MCF 10A (cell line): ENCODE data around the gene DPP8. TPM values are rescaled to one million over a fixed set of nuclear protein-coding genes. Genes with fewer than 3 reads are reported as not detected.

ENCODE experiments used
- BruUV-seq: library from RNA; stranded (reverse); fragments of 400-500 nt; replicated peaks from 2 replicates; lab custom pipeline; 2021; lab: Mats Ljungman, UMichigan
- CTCF ChIA-PET: fragments of 300-600 bp; sonication (Branson Sonifier 250); formaldehyde crosslinking; extraction: SDS; loops from one replicate; lab custom pipeline; 2021; ENCODE audit warnings: antibody characterized with exemption, inconsistent platforms; lab: Yijun Ruan, JAX
- POLR2A ChIA-PET: fragments of 300-600, 350-650 bp; sonication (Branson Sonifier 250); formaldehyde crosslinking; extraction: SDS; loops from one replicate; lab custom pipeline; 2020; ENCODE audit warnings: antibody characterized with exemption, inconsistent platforms; lab: Yijun Ruan, JAX
- DNase-seq: peaks from one replicate; pipeline ENCODE4 v3.0.0-alpha.2; 2018; ENCODE audit not compliant: unreplicated experiment
- H3K27ac Mint-ChIP-seq: one replicate; pipeline ENCODE4 v1.8.0; 2022; ENCODE audit warnings: mild to moderate bottlenecking, low read depth, mixed read lengths; ENCODE audit not compliant: unreplicated experiment
- H3K27me3 Mint-ChIP-seq: one replicate; pipeline ENCODE4 v1.8.0; 2022; ENCODE audit warnings: mixed read lengths; ENCODE audit not compliant: insufficient read depth, unreplicated experiment
- H3K36me3 Mint-ChIP-seq: one replicate; pipeline ENCODE4 v1.8.0; 2022; ENCODE audit warnings: mild to moderate bottlenecking, moderate library complexity, mixed read lengths; ENCODE audit not compliant: insufficient read depth, unreplicated experiment
- H3K4me1 Mint-ChIP-seq: one replicate; pipeline ENCODE4 v1.8.0; 2022; ENCODE audit warnings: mixed read lengths; ENCODE audit not compliant: insufficient read depth, unreplicated experiment
- H3K4me3 Mint-ChIP-seq: one replicate; pipeline ENCODE4 v1.8.0; 2022; ENCODE audit warnings: mild to moderate bottlenecking, moderate library complexity, mixed read lengths; ENCODE audit not compliant: unreplicated experiment
- H3K9me3 Mint-ChIP-seq: one replicate; pipeline ENCODE4 v1.8.0; 2022; ENCODE audit warnings: mixed read lengths; ENCODE audit not compliant: unreplicated experiment
- intact Hi-C: fragments of 100-400 bp; cut with micrococcal nuclease; formaldehyde crosslinking; loops from 2 replicates; pipeline ENCODE4 v1.14.1; 2022
- total RNA-seq: library from RNA; stranded (reverse); gene quantifications from 2 replicates; pipeline ENCODE4 v1.2.3, GENCODE V29; 2022
- TF ChIP-seq, protein P1 (sequence below): fragments of 200-600 bp; IDR thresholded peaks from one replicate; pipeline ENCODE4 v1.8.0; 2022; ENCODE audit warnings: antibody characterized with exemption, mild to moderate bottlenecking; ENCODE audit not compliant: unreplicated experiment

Gene DPP8
- total RNA-seq, 1 experiment from 2014 or later: 24.5 TPM

DNA sequence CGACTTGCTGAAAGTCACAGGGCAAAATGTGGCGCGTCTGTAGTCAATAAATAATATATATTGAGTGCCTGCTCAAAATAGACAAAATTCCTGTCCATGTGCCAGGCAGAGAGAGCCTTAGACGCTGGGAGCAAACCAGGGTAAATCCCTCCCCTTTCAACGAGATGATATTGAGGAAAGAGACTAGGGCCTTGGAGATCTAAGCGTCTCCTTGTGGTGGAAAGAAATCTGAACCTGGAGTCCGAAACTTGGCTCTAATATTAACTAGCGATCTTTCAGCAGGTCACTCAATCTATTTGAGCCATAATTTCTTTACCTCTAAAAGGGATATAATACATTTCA lies 348 bp upstream of the DPP8 start:
- no peak for DNase-seq
- H3K4me1 Mint-ChIP-seq: peaks cover 14% of the 10 kb centered on the region
- BruUV-seq: no TSS peak
- H3K27me3 Mint-ChIP-seq: no peaks in the 10 kb centered on the region
- POLR2A ChIA-PET: no interaction called here
- CTCF ChIA-PET: interaction anchor here (0.7 to 0.9 kb wide), 3 partner anchors 13 to 436 kb away, joined by 3 read pairs; no protein-coding TSS in a partner anchor
- TF ChIP-seq, protein P1, sequence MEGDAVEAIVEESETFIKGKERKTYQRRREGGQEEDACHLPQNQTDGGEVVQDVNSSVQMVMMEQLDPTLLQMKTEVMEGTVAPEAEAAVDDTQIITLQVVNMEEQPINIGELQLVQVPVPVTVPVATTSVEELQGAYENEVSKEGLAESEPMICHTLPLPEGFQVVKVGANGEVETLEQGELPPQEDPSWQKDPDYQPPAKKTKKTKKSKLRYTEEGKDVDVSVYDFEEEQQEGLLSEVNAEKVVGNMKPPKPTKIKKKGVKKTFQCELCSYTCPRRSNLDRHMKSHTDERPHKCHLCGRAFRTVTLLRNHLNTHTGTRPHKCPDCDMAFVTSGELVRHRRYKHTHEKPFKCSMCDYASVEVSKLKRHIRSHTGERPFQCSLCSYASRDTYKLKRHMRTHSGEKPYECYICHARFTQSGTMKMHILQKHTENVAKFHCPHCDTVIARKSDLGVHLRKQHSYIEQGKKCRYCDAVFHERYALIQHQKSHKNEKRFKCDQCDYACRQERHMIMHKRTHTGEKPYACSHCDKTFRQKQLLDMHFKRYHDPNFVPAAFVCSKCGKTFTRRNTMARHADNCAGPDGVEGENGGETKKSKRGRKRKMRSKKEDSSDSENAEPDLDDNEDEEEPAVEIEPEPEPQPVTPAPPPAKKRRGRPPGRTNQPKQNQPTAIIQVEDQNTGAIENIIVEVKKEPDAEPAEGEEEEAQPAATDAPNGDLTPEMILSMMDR: no peak
- intact Hi-C loops: no loop called here
- H3K36me3 Mint-ChIP-seq: peaks cover 23% of the 10 kb centered on the region
- H3K9me3 Mint-ChIP-seq: no peaks in the 10 kb centered on the region
- peak overlapping the region; percentile 95 for H3K27ac Mint-ChIP-seq
- peak overlapping the region; percentile 98 for H3K4me3 Mint-ChIP-seq

DNA sequence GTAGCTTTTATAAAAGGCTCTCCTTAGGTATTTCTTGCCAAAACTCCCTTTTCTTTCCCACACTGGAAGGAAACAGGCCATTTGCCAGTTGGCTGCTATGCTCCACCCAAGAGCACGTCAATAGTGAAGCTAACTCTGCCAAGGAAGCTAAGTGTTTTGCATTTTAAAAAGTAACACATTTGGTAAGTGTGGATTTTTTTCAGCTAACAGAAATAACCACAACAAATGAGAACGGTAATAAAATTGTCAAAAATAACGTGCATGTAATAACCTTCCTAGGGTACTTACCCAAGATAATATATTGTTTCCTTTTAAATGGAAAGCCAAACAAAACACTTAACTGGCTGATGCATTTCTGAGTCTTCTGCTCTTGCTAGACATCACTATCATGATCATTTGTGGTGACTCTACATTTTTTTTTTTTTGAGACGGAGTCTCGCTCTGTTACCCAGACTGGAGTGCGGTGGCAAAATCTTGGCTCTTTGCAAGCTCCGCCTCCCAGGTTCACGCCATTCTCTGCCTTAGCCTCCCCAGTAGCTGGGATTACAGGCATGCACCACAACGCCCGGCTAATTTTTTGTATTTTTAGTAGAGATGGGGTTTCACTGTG lies 4.6 kb downstream of the DPP8 start:
- Mint-ChIP-seq H3K4me1 (peaks cover 13% of the 10 kb centered on the region), H3K27me3 (no peaks in the 10 kb centered on the region), H3K27ac (no peak overlapping the region), H3K36me3 (peaks cover 67% of the 10 kb centered on the region), H3K4me3 (no peak overlapping the region), H3K9me3 (no peaks in the 10 kb centered on the region)
- DNase-seq: no peak
- ChIA-PET CTCF (interaction anchor here (0.6 kb wide), 1 partner anchor 490 kb away, joined by 4 read pairs; no protein-coding TSS in a partner anchor), POLR2A (interaction anchor here (0.7 to 1.5 kb wide), 3 partner anchors 20 to 45 kb away, joined by 3 to 4 read pairs (median 3); no protein-coding TSS in a partner anchor)
- TF ChIP-seq, protein P1: no peak
- BruUV-seq: no TSS peak
- intact Hi-C loops: no loop called here

DNA sequence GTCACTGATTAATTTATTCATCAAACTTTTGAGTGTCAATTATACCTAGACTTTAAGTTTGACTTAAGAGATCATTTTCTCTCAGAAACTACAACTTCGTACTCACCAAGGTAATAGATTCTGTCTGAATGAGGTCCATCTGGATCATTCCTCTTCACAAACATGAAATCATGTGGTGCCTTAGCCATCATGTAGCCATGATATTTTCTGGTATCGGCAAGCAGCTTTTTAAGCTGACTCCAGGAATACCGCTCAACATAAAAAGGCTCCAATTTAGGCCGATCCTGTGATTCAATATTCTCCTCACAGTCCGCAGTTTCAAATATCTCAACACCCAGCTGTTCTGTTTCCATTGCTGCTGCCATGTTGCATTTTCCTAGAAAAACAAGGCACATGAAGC lies 5.3 kb downstream of the DPP8 start:
- Mint-ChIP-seq H3K4me1 (peaks cover 8% of the 10 kb centered on the region), H3K27me3 (no peaks in the 10 kb centered on the region), H3K9me3 (no peaks in the 10 kb centered on the region), H3K27ac (no peak overlapping the region), H3K4me3 (no peak overlapping the region), H3K36me3 (peaks cover 73% of the 10 kb centered on the region)
- CTCF ChIA-PET: no interaction called here
- intact Hi-C loops: no loop called here
- no TSS peak for BruUV-seq
- POLR2A ChIA-PET: interaction anchor here (0.7 to 1.5 kb wide), 3 partner anchors 19 to 44 kb away, joined by 3 to 4 read pairs (median 3); no protein-coding TSS in a partner anchor
- no peak for DNase-seq
- TF ChIP-seq, protein P1: no peak

DNA sequence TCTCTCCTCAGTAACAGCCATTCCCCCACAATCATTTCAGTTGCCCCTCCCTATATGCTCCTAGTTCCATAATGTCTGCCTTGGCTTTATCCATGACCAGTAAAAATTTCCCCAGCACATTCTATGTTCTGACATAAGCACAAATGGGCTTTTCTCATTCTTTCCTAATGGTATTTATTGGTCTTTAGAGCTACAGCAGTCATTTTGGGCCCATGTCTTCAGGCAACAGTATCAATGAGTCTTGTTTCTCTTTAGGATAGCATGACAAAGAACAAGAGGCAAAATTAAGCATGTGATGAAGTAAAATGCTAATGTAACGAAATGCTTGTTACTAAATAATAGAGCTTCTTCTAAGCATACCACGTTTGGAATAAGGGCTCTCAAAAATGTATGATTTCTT lies 8.2 kb downstream of the DPP8 start:
- ChIA-PET CTCF (interaction anchor here (0.6 to 1.7 kb wide), 3 partner anchors 9 to 327 kb away, joined by 3 to 5 read pairs (median 4); no protein-coding TSS in a partner anchor), POLR2A (interaction anchor here (0.7 kb wide), 1 partner anchor 12 kb away, joined by 3 read pairs; no protein-coding TSS in a partner anchor)
- intact Hi-C loops: no loop called here
- no TSS peak for BruUV-seq
- Mint-ChIP-seq H3K36me3 (peaks cover 76% of the 10 kb centered on the region), H3K27ac (peak overlapping the region; percentile 63), H3K9me3 (no peaks in the 10 kb centered on the region), H3K4me3 (no peak overlapping the region), H3K4me1 (no peaks in the 10 kb centered on the region), H3K27me3 (no peaks in the 10 kb centered on the region)
- TF ChIP-seq, protein P1: no peak
- DNase-seq: no peak
